RWPE2 (cell line): ENCODE data around the gene NDST4.

Experiments used
- ATAC-seq: fragments of 200-7000 bp; cut with Tn5 transposase; 3 replicates; pipeline ENCODE4 v1.9.1; 2021; ENCODE audit warnings: low read depth
- DNase-seq: peaks from one replicate; pipeline ENCODE4 v3.0.0-alpha.2; 2020; ENCODE audit warnings: low spot score
- H3K27ac ChIP-seq: fragments of 450-650 bp; 2 replicates; pipeline ENCODE4 v1.5.1; 2017; ENCODE audit warnings: mild to moderate bottlenecking; ENCODE audit not compliant: poor library complexity, severe bottlenecking
- H3K27me3 ChIP-seq: fragments of 250-450 bp; sonication (Bioruptor Pico); 2 replicates; pipeline ENCODE4 v1.5.1; 2021; ENCODE audit warnings: mild to moderate bottlenecking, moderate library complexity; ENCODE audit not compliant: insufficient read depth, poor library complexity, severe bottlenecking
- H3K36me3 ChIP-seq: fragments of 250-450 bp; sonication (Bioruptor Pico); 2 replicates; pipeline ENCODE4 v1.5.1; 2020; ENCODE audit warnings: low read depth, mild to moderate bottlenecking, moderate library complexity
- H3K4me1 ChIP-seq: fragments of 250-450 bp; sonication (Bioruptor Pico); 2 replicates; pipeline ENCODE4 v1.5.1; 2021; ENCODE audit warnings: mild to moderate bottlenecking, moderate library complexity; ENCODE audit not compliant: insufficient read depth, poor library complexity, severe bottlenecking
- H3K4me3 ChIP-seq: fragments of 250-450 bp; sonication (Bioruptor Pico); 2 replicates; pipeline ENCODE4 v1.5.1; 2021; ENCODE audit warnings: mild to moderate bottlenecking, moderate library complexity; ENCODE audit not compliant: severe bottlenecking
- H3K9me3 ChIP-seq: fragments of 250-450 bp; sonication (Bioruptor Pico); 2 replicates; pipeline ENCODE4 v1.5.1; 2021; ENCODE audit warnings: mild to moderate bottlenecking, moderate library complexity; ENCODE audit not compliant: severe bottlenecking
- CTCF ChIP-seq: fragments of 450-650 bp; IDR thresholded peaks from one replicate; pipeline ENCODE4 v1.5.1; 2017; ENCODE audit warnings: mild to moderate bottlenecking, moderate library complexity; ENCODE audit not compliant: poor library complexity, severe bottlenecking

The NDST4 gene

DNA sequence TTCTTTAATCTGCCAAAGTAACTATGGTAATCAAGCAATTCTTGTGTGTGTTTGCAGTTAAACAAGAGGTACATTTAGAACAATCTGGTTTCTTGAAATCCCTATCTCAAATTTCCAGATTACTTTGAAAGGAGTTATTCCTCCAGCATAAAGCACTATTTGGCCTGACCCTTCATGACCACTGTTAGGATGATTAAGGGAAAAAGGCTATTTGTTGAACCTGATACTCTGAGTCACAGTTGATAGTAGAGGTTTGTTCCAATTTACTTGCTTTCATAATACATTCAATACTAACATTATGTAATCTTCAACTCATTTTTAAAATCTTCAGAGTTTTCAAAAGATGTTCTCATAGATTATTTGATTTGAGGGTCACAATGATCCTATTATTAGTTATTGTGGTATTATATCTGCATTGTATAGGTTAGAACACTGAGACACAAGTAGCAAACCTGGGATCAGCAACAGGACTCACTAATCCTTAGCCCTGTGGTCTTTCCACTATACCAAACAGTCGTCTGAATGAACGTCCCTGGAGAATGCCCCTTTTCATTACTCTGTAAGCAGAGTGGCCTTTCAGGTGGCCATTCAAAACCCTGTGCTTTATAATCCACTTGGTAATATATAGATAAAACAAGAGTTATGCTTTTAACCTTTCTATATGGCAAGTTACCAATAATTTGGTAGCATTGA, 8.1 kb upstream of the NDST4 start:
- Histone ChIP-seq H3K4me1 (no peaks in the 10 kb centered on the region), H3K4me3 (no peak overlapping the region), H3K36me3 (no peaks in the 10 kb centered on the region), H3K9me3 (no peaks in the 10 kb centered on the region), H3K27ac (no peak overlapping the region), H3K27me3 (peaks cover under 1% of the 10 kb centered on the region)
- ATAC-seq (no peak), DNase-seq (no peak)
- TF ChIP-seq CTCF: no peak

- DNase-seq (no peak), ATAC-seq (no peak)
- no peak overlapping the region for H3K27ac ChIP-seq
- peaks cover 11% of the 10 kb centered on the region for H3K27me3 ChIP-seq
- H3K36me3 ChIP-seq: no peaks in the 10 kb centered on the region
- no peaks in the 10 kb centered on the region for H3K4me1 ChIP-seq
- no peak for TF ChIP-seq CTCF
- no peak overlapping the region for H3K4me3 ChIP-seq
- H3K9me3 ChIP-seq: no peaks in the 10 kb centered on the region
These were observed 6.5 kb upstream of the NDST4 start for GRCh38 chr4:115119804-115120352.

DNA sequence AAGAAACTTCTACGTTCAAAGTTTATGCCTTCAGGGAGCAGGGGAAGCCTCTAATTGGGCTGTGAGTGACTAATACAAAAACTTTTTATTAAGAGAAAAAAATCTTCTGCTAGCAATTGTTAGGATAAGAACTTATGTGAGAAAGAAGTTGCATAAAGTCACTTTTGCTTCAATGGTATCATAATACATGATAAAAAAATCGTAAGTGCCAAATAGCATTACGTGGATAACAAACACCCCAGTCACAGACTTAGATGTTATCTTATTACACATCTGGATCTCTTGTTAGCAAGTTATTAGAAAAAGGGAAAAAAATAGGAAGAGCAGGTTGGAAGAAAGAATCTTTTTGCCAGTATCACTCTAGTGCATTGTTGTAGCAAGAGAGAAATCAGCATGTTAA, 4.2 kb upstream of the NDST4 start:
- DNase-seq (no peak), ATAC-seq (no peak)
- no peaks in the 10 kb centered on the region for H3K9me3 ChIP-seq
- H3K27ac ChIP-seq: no peak overlapping the region
- peaks cover 33% of the 10 kb centered on the region for H3K27me3 ChIP-seq
- no peak for TF ChIP-seq CTCF
- no peaks in the 10 kb centered on the region for H3K36me3 ChIP-seq
- H3K4me1 ChIP-seq: no peaks in the 10 kb centered on the region
- no peak overlapping the region for H3K4me3 ChIP-seq

DNA sequence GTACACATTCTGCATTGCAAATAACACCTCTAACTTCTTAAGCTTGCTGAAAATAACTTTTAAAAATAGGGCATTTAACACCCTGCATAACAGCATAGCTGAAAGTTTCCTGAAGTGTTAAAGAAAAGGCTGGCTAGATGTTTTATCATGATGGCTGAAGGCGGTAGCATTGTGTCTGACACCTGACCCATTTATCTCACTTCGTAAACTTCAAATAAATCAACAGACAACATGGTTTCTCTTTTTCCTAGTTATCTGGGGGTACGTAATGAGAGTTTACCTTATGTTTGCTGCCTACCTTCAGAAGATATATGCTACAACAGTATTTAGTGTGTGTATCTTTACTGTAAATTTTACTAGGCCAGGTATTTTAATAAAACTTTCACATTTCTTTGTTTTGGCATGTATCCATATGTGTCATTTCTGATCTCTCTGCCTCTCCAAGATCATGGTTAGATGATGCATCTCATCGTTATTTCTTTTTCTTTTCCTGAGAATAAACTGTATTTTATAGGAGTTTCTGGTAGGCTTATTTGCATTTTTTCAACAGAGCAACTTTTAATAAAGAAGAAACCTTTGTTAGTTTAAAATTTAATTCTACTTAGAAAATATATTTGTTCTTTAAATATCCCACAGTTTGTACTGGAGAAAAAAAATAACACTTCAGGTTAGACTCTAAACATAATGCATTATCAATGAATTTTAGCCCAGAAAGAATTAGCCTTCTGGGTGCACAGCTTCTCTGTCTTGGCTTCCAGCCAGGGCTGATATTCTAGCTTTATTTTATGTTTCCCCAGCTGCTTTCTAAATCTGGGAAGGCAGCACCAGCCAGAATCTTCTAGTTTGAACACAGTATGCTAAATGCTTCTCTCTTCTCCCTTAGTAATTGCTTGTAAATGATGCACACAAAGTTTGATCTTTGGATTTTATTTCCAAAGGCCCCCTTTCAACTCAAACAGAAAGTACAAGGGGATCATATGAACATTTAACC, 2.9 kb downstream of the NDST4 start:
- DNase-seq (no peak), ATAC-seq (no peak)
- H3K9me3 ChIP-seq: no peaks in the 10 kb centered on the region
- H3K4me3 ChIP-seq: no peak overlapping the region
- no peak overlapping the region for H3K27ac ChIP-seq
- peaks cover 27% of the 10 kb centered on the region for H3K27me3 ChIP-seq
- no peak for TF ChIP-seq CTCF
- no peaks in the 10 kb centered on the region for H3K4me1 ChIP-seq
- H3K36me3 ChIP-seq: no peaks in the 10 kb centered on the region
